T-helper 2 cell treated with Interferon-gamma antibody and Interleukin-4, amounts not matched to agents 100 ng/mL and 5 ng/mL, for 36 hours (primary cell): ENCODE results near the gene CLSTN1. TPM values are rescaled to one million over a fixed set of nuclear protein-coding genes. Genes with fewer than 3 reads are reported as not detected.
"Not testable (repeated sequence)": the region's sequence is repeated elsewhere in the genome, so short reads cannot be mapped to it uniquely, and the experiment has no call there.

Experiments
- intact Hi-C: fragments of 100-400 bp; cut with micrococcal nuclease; formaldehyde crosslinking; loops from one replicate; pipeline ENCODE4 v1.15.1; 2023
- total RNA-seq: library from RNA; stranded (reverse); gene quantifications from 2 replicates; pipeline ENCODE4 v1.2.3, GENCODE V29; 2022

The CLSTN1 gene
- total RNA-seq, 1 donor from 2014 or later, result 100 TPM

- intact Hi-C loops, result no loop called here
Measured at GRCh38 chr1:9767964-9768668, 55.6 kb downstream of the CLSTN1 start.

DNA sequence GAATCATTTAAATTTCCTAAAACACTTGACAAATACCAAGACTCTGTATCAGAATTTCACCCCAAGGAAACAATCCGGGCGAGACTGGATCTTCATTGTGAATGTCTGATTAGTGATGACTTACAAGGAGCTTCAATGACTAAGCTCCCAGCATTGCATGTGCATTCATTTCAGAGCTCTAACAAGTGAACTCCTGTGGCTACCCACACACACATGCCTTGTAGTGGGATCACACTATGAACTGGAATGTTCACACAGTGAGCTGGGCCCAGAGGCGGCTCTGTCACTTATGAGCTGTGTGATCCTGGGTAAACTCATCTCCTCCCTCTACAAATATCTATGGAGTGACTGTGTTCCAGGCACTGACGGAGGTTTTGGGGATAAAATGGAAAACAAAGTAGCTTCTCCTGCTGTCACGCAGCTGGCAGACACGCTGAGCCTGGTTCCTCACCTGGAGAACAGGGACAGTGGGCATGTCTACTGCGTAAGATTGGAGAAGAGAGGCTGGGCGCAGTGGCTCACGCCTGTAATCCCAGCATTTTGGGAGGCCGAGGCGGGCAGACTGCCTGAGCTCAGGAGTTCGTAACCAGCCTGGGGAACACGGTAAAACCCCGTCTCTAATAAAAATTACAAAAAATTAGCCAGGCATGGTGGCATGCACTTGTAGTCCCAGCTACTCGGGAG lies 56.9 kb downstream of the CLSTN1 start:
- intact Hi-C loops, result no loop called here

DNA sequence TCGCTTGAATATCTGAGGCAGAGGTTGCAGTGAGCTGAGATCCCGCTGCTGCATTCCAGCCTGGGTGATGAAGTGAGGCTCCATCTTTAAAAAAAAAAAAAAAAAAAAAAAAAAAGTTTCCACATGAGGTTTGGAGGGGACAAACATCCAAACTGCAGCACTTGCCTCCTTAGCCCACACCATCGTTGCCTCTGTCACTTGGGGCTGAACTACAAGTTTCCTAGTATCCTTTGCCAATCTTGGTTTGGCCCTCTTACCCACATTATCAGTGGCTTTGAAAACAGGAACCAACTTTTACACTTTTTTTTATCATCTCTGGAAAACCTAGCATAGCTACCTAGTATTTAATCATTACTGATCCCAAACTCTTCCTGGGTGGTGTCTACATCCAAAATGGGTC lies 59.2 kb downstream of the CLSTN1 start:
- intact Hi-C loops, result no loop called here

DNA sequence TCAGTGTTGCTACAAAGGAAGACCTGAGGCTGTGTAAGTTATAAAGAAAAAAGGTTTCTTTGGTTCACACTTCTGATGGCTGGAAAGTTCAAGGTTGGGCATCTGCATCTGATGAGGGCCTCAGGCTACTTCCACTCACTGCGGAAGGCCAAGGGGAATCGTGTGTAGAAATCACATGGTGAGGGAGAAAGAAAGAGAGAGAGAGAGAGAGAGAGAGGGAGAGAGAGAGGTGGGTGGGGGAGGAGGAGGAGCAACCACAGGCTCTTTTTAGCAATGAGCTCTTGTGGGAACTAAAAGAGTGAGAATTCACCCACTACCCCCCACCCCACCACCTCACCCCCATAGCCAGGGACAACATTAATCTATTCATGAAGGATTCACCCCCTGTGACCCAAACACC lies 59.9 kb downstream of the CLSTN1 start:
- intact Hi-C loops, result no loop called here

GRCh38 chr1:9762446-9762845 lies 61.3 kb downstream of the CLSTN1 start:
- intact Hi-C loops, result not testable (repeated sequence)

DNA sequence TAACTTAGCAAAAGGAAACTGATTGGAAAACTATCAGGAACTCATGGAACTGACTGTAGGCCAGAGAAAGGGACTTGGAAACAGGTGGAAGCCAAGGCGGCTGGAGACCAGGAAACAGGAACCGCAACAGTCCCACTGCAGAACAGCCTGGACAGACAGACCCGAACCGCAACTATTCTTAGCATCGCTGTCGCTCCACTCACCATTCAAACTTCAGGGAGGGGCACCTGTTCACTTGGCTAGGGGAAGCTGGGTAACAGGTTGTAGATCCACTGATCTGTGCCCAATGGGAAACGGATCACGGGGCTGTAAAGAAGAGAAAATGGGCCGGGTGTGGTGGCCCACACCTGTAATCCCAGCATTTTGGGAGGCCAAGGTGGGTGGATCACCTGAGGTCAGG lies 61.9 kb downstream of the CLSTN1 start:
- intact Hi-C loops, result no loop called here

DNA sequence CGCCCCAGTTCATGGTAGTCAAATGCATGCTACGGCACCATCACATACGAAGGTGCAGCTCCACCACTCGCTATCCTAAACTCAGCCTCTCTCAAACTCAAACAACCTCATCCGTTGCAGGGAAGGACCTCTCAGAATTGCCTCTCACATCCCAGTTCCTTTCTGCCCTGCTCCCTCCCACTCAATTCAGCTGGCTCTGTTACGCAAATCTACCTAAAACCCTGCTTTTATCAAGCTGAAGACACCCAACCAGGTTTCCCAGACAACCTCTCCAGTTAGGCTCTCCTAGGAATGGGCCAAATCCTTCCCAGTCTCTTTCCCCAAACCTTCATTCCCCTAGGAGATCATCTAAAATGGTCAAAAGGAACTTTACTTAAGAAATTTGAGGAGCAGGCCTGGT lies 62.9 kb downstream of the CLSTN1 start:
- intact Hi-C loops, result no loop called here

DNA sequence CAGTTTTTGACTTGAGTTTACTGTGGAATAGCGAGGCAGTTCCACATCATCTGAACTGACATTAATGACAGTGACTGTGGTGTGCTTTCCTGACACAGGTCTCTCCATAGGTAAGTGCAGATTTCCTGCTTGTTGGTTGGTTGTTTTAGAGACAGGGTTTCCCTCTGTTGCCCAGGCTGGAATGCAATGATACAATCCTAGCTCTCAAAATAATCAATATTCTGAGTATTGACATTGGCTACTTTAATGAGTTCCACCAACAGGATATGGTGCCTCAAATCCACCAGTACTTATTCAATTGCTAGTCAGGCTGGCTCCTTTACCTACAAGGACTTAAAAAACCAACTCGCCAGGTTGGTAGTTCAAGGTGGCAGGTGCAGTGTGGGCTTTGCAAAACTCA lies 63.8 kb downstream of the CLSTN1 start:
- intact Hi-C loops, result no loop called here

DNA sequence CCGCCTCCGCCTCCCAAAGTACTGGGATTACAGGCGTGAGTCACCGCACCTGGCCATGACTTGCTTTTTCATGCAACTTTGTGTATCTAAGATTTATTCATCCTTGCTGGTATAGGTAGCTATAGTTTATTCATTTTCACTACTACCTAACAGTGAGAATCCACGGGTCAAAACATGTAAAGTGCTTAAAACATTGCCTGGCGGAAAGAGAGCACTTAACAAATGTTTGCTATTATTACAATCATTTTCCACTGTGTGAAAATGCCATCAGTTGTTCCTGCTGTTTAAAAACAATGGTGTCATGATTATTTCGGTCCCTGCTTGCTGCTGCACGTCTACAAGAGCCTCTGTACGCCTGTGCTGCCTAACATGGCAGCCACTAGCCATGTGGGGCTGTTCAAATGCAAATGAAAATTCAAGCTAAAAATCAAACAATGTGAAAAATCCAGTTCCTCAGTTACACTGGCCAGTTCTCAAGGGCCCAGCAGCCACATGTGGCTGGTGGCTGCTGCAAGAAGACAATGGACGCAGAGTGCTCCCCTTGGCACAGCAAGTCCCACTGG lies 65.1 kb downstream of the CLSTN1 start:
- intact Hi-C loops, result no loop called here

GRCh38 chr1:9755441-9755995 lies 68.2 kb downstream of the CLSTN1 start:
- intact Hi-C loops, result no loop called here

GRCh38 chr1:9753121-9753531 lies 70.6 kb downstream of the CLSTN1 start:
- intact Hi-C loops, result no loop called here

- intact Hi-C loops, result no loop called here
Measured at GRCh38 chr1:9751971-9752370, 71.8 kb downstream of the CLSTN1 start.

- intact Hi-C loops, result no loop called here
Measured at GRCh38 chr1:9749361-9749760, 74.4 kb downstream of the CLSTN1 start.

DNA sequence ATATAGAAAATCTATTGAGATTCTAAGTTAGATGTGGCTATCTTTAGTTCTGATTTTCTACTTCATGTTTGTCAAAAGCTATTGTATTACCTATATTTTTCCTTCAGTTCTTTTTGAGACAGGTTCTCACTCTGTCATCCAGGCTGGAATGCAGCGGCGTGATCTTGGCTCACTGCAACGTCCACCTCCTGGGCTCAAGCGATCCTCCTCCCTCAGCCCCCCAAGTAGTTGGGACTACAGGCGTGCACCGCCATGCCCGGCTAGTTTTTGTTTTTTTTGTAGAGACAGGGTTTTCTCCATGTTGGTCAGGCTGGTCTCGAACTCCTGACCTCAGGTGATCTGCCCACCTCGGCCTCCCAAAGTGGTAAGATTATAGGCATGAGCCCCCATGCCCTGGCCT lies 75.4 kb downstream of the CLSTN1 start:
- intact Hi-C loops, result not testable (repeated sequence)

DNA sequence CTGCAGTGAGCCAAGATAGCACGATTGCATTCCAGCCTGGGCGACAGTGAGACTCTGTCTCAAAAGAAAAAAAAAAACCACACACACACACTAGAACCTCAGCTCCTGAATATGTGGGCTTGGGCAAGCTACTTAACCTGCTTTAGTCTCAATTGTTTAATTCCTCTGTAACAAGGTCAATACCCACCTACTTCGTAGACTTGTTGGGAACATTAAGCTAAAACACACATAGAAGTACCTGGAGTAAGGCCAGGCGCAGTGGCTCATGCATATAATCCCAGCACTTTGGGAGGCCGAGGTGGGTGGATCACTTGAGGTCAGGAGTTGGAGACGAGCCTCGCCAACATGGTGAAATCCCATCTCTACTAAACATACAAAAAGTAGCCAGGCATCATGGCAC lies 77.1 kb downstream of the CLSTN1 start:
- intact Hi-C loops, result no loop called here

- intact Hi-C loops, result no loop called here
Measured at GRCh38 chr1:9746211-9746610, 77.6 kb downstream of the CLSTN1 start.

GRCh38 chr1:9744106-9744799 lies 79.5 kb downstream of the CLSTN1 start:
- intact Hi-C loops, result no loop called here

GRCh38 chr1:9737671-9738070 lies 86.1 kb downstream of the CLSTN1 start:
- intact Hi-C loops, result no loop called here

GRCh38 chr1:9737057-9737456 lies 86.7 kb downstream of the CLSTN1 start:
- intact Hi-C loops, result no loop called here

DNA sequence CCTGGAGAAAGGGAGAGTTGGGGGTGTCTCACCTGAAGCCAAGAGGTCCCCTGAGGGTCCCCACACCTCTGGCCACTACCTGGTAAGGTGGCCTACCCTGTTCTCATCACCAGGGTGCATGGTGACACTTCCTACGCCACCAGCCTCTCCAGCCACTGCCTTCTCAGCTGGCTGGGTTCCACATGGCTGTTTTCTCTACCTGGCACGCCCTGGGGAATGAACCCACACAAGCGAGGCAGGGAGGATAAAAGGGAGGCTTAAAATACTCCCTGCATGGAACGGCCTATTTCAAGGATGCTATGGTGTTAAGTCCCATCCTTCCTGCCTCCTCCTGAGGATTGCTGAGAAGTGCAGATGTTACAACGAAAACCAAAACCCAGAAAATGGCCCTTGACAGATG lies 87.5 kb downstream of the CLSTN1 start:
- intact Hi-C loops, result no loop called here

DNA sequence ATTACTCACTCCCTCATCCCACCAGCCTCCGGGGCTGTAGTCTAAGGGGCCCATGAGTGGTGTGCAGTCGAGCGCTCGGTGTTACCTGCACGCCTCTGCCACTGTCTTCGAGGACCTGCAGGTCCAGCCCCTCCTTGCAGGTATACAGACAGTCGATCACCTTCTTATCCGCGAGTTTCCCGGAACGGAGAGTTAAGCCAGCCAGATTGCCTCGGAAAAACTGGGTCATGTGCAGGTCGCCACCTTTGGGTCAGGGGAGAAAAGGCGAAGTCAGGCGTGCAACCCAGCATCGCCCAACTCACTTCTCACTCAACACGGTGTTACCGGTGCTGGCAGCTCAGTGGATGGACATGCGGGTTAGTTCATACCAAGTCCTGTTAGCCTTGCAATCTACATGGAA lies 88.0 kb downstream of the CLSTN1 start:
- intact Hi-C loops, result no loop called here
